SK-N-SH (cell line): ENCODE data around the gene ATG16L1. TPM values are rescaled to one million over a fixed set of nuclear protein-coding genes. Genes with fewer than 3 reads are reported as not detected.

ENCODE experiments used
- CTCF ChIA-PET: fragments of 300-600, 350-600 bp; formaldehyde crosslinking; extraction: SDS; loops from one replicate; lab custom pipeline; 2021; lab: Yijun Ruan, JAX
- POLR2A ChIA-PET: fragments of 350-600 bp; sonication (Branson Sonifier 250); formaldehyde crosslinking; extraction: SDS; loops from one replicate; lab custom pipeline; 2020; ENCODE audit warnings: antibody characterized with exemption, inconsistent platforms; lab: Yijun Ruan, JAX
- DNase-seq: peaks from one replicate; pipeline ENCODE4 v3.0.0; 2012
- H2AFZ ChIP-seq: fragments of 200-600 bp; sonication (generic); 2 replicates; pipeline ENCODE4 v1.8.1; 2016; ENCODE audit warnings: antibody characterized with exemption, mild to moderate bottlenecking, low read depth
- H3F3A ChIP-seq: fragments of 200-600 bp; sonication (generic); replicated peaks from 2 replicates; pipeline ENCODE3; 2016; ENCODE audit warnings: antibody characterized with exemption, mild to moderate bottlenecking; ENCODE audit not compliant: insufficient read depth
- H3K27ac ChIP-seq, 2 experiments: fragments of 200-500 bp in 1 of 2; fragments of 200-600 bp in 1 of 2; sonication (Bioruptor generic) in 1 of 2; sonication (generic), shearing (Covaris generic) in 1 of 2; 2 replicates each; pipeline versions ENCODE4 v1.5.1 to v1.6.1; 2014 to 2016; ENCODE audit warnings: low read depth in 2 of 2, inconsistent platforms in 1 of 2, low read length in 1 of 2, mild to moderate bottlenecking in 1 of 2, mixed read lengths in 1 of 2
- H3K27me3 ChIP-seq: fragments of 200-600 bp; sonication (generic), shearing (Covaris generic); 2 replicates; pipeline ENCODE4 v1.6.1; 2016; ENCODE audit warnings: mixed run types; ENCODE audit not compliant: insufficient read depth
- H3K36me3 ChIP-seq, 2 experiments: fragments of 200-500 bp in 1 of 2; fragments of 200-600 bp in 1 of 2; sonication (Bioruptor generic) in 1 of 2; sonication (generic) in 1 of 2; replicated peaks in 1 of 2; 2 replicates each; pipeline versions ENCODE3 to v1.5.1; 2014 to 2016; ENCODE audit warnings: low read length in 1 of 2, mild to moderate bottlenecking in 1 of 2; ENCODE audit not compliant: insufficient read depth in 2 of 2, control insufficient read depth in 1 of 2
- H3K4me1 ChIP-seq, 2 experiments: fragments of 200-500 bp in 1 of 2; fragments of 200-600 bp in 1 of 2; sonication (Bioruptor generic) in 1 of 2; sonication (generic), shearing (Covaris generic) in 1 of 2; 2 replicates each; pipeline versions ENCODE4 v1.5.1 to v1.6.1; 2014 to 2016; ENCODE audit warnings: low read depth in 1 of 2, low read length in 1 of 2, mixed run types in 1 of 2; ENCODE audit not compliant: insufficient read depth in 2 of 2, control insufficient read depth in 1 of 2
- H3K4me2 ChIP-seq: fragments of 200-600 bp; sonication (generic), shearing (Covaris generic); 2 replicates; pipeline ENCODE4 v1.6.1; 2017; ENCODE audit warnings: mixed run types
- H3K4me3 ChIP-seq, 2 experiments: fragments of 200-500 bp in 1 of 2; fragments of 200-600 bp in 1 of 2; sonication (Bioruptor generic) in 1 of 2; sonication (generic), shearing (Covaris generic) in 1 of 2; 2 replicates each; pipeline versions ENCODE4 v1.5.1 to v1.8.1; 2014 to 2016; ENCODE audit warnings: low read depth in 2 of 2, inconsistent platforms in 1 of 2, low read length in 1 of 2, mild to moderate bottlenecking in 1 of 2, mixed read lengths in 1 of 2, moderate library complexity in 1 of 2
- H3K79me2 ChIP-seq: fragments of 200-600 bp; sonication (generic); 2 replicates; pipeline ENCODE4 v1.8.1; 2017; ENCODE audit warnings: mild to moderate bottlenecking; ENCODE audit not compliant: insufficient read depth
- H3K9ac ChIP-seq: fragments of 200-600 bp; sonication (generic); 2 replicates; pipeline ENCODE4 v1.6.1; 2017; ENCODE audit warnings: mixed run types
- H3K9me2 ChIP-seq: fragments of 200-600 bp; sonication (generic); 2 replicates; pipeline ENCODE4 v1.6.1; 2017; ENCODE audit warnings: mixed run types
- H3K9me3 ChIP-seq: fragments of 200-600 bp; sonication (generic); 2 replicates; pipeline ENCODE4 v1.6.1; 2017; ENCODE audit warnings: mixed run types, mild to moderate bottlenecking, moderate library complexity
- H4K20me1 ChIP-seq: fragments of 200-600 bp; sonication (generic); 2 replicates; pipeline ENCODE4 v1.6.1; 2017; ENCODE audit warnings: mild to moderate bottlenecking, mixed run types; ENCODE audit not compliant: insufficient read depth
- ELF1 ChIP-seq: IDR thresholded peaks from 2 replicates; pipeline ENCODE4 v1.4.0; 2012
- EZH2phosphoT487 ChIP-seq: fragments of 200-600 bp; sonication (generic); IDR thresholded peaks from 2 replicates; pipeline ENCODE4 v1.6.1; 2017; ENCODE audit warnings: low read depth, mixed run types, mild to moderate bottlenecking, antibody characterized with exemption, moderate library complexity, borderline replicate concordance
- GATA2 ChIP-seq: sonication (generic); formaldehyde crosslinking; IDR thresholded peaks from 2 replicates; pipeline ENCODE4 v1.5.0; 2020; ENCODE audit warnings: mild to moderate bottlenecking, missing genetic modification reagents
- IRF3 ChIP-seq: fragments of 150-350 bp; IDR thresholded peaks from 2 replicates; pipeline ENCODE4 v1.6.1; 2016; ENCODE audit warnings: mild to moderate bottlenecking, low read depth, low read length
- MAX ChIP-seq: IDR thresholded peaks from 2 replicates; pipeline ENCODE4 v1.4.0; 2012; ENCODE audit warnings: low read depth
- NRF1 ChIP-seq: IDR thresholded peaks from 2 replicates; pipeline ENCODE4 v1.6.1; 2012; ENCODE audit warnings: low read depth, mild to moderate bottlenecking, low read length
- POLR2AphosphoS5 ChIP-seq: IDR thresholded peaks from 2 replicates; pipeline ENCODE4 v1.6.1; 2012; ENCODE audit warnings: low read depth, low read length
- REST ChIP-seq: IDR thresholded peaks from 2 replicates; pipeline ENCODE4 v1.6.1; 2012; ENCODE audit warnings: mild to moderate bottlenecking, low read depth, low read length, moderate library complexity
- RXRA ChIP-seq: IDR thresholded peaks from 2 replicates; pipeline ENCODE4 v1.4.0; 2012; ENCODE audit warnings: low read depth, mild to moderate bottlenecking, borderline replicate concordance
- SMC3 ChIP-seq: IDR thresholded peaks from 2 replicates; pipeline ENCODE4 v1.6.1; 2012; ENCODE audit warnings: low read depth, low read length, improper control_type of control experiment
- TCF12 ChIP-seq: IDR thresholded peaks from 2 replicates; pipeline ENCODE4 v1.4.0; 2012
- USF1 ChIP-seq: IDR thresholded peaks from 2 replicates; pipeline ENCODE4 v1.4.0; 2012; ENCODE audit warnings: low read depth, borderline replicate concordance
- YY1 ChIP-seq: IDR thresholded peaks from 2 replicates; pipeline ENCODE4 v1.4.0; 2012; ENCODE audit warnings: low read depth, mild to moderate bottlenecking
- ZBTB33 ChIP-seq: IDR thresholded peaks from 2 replicates; pipeline ENCODE4 v1.4.0; 2012; ENCODE audit warnings: low read depth, borderline replicate concordance
- WGBS: methylation state at CpG from one replicate; pipeline ENCODE4 v1.1.6; 2017; ENCODE audit warnings: low lambda C conversion rate; 5-methylcytosine and 5-hydroxymethylcytosine counted together
- polyA plus RNA-seq, 3 experiments: library from polyadenylated mRNA; depleted of rRNA; stranded (reverse); fragments of >200 nt; gene quantifications; 2 replicates each; pipeline ENCODE4 v1.2.3, GENCODE V29; 2012

ATG16L1 gene
- polyA plus RNA-seq, 1 of the 3 experiments (the other 2 are of a cell fraction), result 22.2 TPM

GRCh38 chr2:233211548-233211895 lies 40.0 kb upstream of the ATG16L1 start:
- Histone ChIP-seq H3K4me2 (peak overlapping the region; percentile 31; the same call in 1 of the 2 replicates), H3K9me2 (no peaks in the 10 kb centered on the region)
- CTCF ChIA-PET, result no interaction called here
- TF ChIP-seq MAX (no peak), ELF1 (no peak), SMC3 (no peak), GATA2 (CRISPR knock-in tag) (no peak), IRF3 (no peak), EZH2phosphoT487 (no peak), USF1 (no peak), ZBTB33 (no peak), POLR2AphosphoS5 (no peak), REST (no peak), TCF12 (no peak), NRF1 (no peak), RXRA (no peak), YY1 (no peak)
- TF ChIP-seq, all 33 proteins: peak for 0
- Histone ChIP-seq H3K9ac (no peak overlapping the region), H2AFZ (peak overlapping the region; percentile 41; the same call in 1 of the 2 replicates), H3K79me2 (no peaks in the 10 kb centered on the region), H3K4me3 (no peak overlapping the region), H4K20me1 (peaks cover 13% of the 10 kb centered on the region; the same call in 1 of the 2 replicates), H3K4me1 (peaks cover 4 to 30% of the 10 kb centered on the region in 2 experiments; a peak in 3 of 4 replicates), H3F3A (peaks cover 13% of the 10 kb centered on the region), H3K9me3 (no peaks in the 10 kb centered on the region), H3K27me3 (no peaks in the 10 kb centered on the region; the same call in 1 of the 2 replicates), H3K36me3 (no peaks in the 10 kb centered on the region), H3K27ac (peak overlapping the region in 1 of 2 experiments; percentile 56; a peak in 1 of 4 replicates)
- POLR2A ChIA-PET, result no interaction called here
- 67% methylated on average over 3 of the region's 3 CpGs for WGBS
- no peak for DNase-seq
